GM12872 (cell line): Measurements from ENCODE around the gene MGRN1.

Experiments
- CTCF ChIP-seq: IDR thresholded peaks from 3 replicates; pipeline ENCODE4 v1.5.1; 2011; ENCODE audit warnings: low read depth, mild to moderate bottlenecking, low read length, moderate library complexity; ENCODE audit not compliant: insufficient read depth

Gene MGRN1

GRCh38 chr16:4734730-4735535, 110.3 kb downstream of the MGRN1 start:
- TF ChIP-seq CTCF = no peak

DNA sequence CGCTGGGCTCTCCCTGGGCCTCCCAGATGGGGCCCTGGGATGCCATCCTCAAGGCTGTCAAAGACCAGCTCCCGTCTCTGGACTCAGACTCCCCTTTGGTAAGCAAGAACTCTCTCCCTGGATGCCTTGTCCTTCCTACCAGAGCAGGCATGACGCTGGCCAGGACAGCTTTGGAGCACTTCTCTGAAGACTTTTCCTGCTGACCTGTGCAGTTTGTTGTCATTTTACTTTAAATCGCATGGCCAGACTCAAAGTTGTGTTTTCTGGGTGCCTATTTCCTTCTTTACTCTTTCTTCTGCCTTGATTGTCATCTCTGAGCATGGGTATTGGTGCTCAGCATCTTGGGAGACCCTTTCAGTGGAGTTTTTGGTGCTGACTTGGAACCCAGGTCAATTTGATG, 111.9 kb downstream of the MGRN1 start:
- no peak for TF ChIP-seq CTCF

DNA sequence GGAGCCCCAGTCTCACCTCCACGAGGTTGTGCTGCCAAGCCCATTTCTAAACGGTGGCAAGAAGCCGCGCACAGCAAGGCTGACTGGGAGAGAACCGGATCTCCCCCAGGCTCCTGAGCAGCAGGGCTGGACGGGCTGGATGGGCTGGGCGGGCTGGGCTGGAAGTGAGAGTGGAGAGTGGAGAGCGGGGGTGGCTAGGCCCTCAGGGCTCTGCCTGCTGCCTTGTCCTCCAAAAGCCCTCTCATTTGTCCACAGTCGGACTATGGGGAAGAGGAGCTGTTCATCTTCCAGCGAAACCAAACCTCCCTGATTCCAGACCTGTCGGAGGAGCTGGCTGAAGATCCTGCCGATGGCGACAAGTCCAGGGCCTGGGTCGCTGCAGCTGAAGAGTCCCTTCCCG, 112.9 kb downstream of the MGRN1 start:
- TF ChIP-seq CTCF = no peak
